Activated CD8-positive, alpha-beta T cell treated with anti-CD3 and anti-CD28 coated beads for 36 hours (primary cell): ENCODE measurements around the gene NEUROD2. TPM values are rescaled to one million over a fixed set of nuclear protein-coding genes. Genes with fewer than 3 reads are reported as not detected.

Experiments used
- ATAC-seq: fragments of 200-7000 bp; cut with Tn5 transposase; one replicate; pipeline ENCODE4 v1.10.0; 2021; ENCODE audit warnings: mild to moderate bottlenecking, moderate library complexity
- CTCF ChIA-PET: fragments of 350-600 bp; sonication (Branson Sonifier 250); formaldehyde crosslinking; loops from one replicate; lab custom pipeline; 2021; ENCODE audit warnings: antibody characterized with exemption; lab: Charles Lee
- POLR2A ChIA-PET: fragments of 350-600 bp; sonication (Branson Sonifier 250); formaldehyde crosslinking; loops from one replicate; lab custom pipeline; 2021; ENCODE audit warnings: antibody characterized with exemption; lab: Charles Lee
- DNase-seq: peaks from one replicate; pipeline ENCODE4 v3.0.0-alpha.2; 2020
- H3K27ac Mint-ChIP-seq: one replicate; pipeline ENCODE4 v1.8.0; 2021; ENCODE audit warnings: mild to moderate bottlenecking, mixed read lengths
- H3K27me3 Mint-ChIP-seq: one replicate; pipeline ENCODE4 v1.8.0; 2021; ENCODE audit warnings: mixed read lengths
- H3K36me3 Mint-ChIP-seq: one replicate; pipeline ENCODE4 v1.8.0; 2021; ENCODE audit warnings: low read depth, mixed read lengths
- H3K4me1 Mint-ChIP-seq: one replicate; pipeline ENCODE4 v1.8.0; 2021; ENCODE audit warnings: low read depth, mixed read lengths
- H3K4me3 Mint-ChIP-seq: one replicate; pipeline ENCODE4 v1.8.0; 2021; ENCODE audit warnings: mild to moderate bottlenecking, moderate library complexity, mixed read lengths
- H3K9me3 Mint-ChIP-seq: one replicate; pipeline ENCODE4 v1.8.0; 2021; ENCODE audit warnings: mixed read lengths
- intact Hi-C: fragments of 100-400 bp; cut with micrococcal nuclease; formaldehyde crosslinking; loops from one replicate; pipeline ENCODE4 v1.10.0; 2022
- total RNA-seq, 2 experiments: library from RNA; stranded (reverse); gene quantifications; one replicate each; pipeline ENCODE4 v1.2.3, GENCODE V29; 2021
- TF ChIP-seq, protein P1 (sequence below): fragments of 200-600 bp; IDR thresholded peaks from one replicate; pipeline ENCODE4 v1.8.0; 2022; ENCODE audit warnings: antibody characterized with exemption, mild to moderate bottlenecking

The NEUROD2 gene
- total RNA-seq, 2 experiments from 2014 or later: not detected

DNA sequence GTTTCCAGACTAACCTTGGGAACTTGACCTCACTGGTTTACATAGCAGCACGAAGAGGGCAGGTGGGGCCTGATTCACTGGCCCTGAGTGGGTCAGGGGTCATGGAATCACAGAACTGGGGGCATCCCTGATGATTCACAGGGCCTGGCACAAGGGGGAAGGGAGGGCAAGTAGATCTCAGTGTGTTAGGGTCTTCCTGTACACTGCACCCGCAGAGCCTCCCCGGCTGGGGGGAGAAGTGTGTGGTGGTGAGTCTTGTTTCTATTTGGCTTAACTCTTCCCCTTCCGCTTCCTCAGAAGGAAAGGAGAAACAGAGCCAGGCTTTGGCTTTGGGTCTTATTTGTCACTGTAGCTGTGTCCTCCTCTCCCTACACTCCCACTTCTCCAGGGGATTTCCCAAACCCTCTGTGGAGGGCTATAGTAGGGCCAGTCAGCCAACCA is 32.9 kb upstream of the NEUROD2 start:
- ATAC-seq (no peak), DNase-seq (peak; percentile 30)
- intact Hi-C loops: no loop called here
- Mint-ChIP-seq H3K36me3 (peaks cover 5% of the 10 kb centered on the region), H3K27me3 (no peaks in the 10 kb centered on the region), H3K9me3 (no peaks in the 10 kb centered on the region), H3K4me1 (peaks cover 64% of the 10 kb centered on the region), H3K27ac (peak overlapping the region; percentile 73), H3K4me3 (no peak overlapping the region)
- TF ChIP-seq, protein P1, sequence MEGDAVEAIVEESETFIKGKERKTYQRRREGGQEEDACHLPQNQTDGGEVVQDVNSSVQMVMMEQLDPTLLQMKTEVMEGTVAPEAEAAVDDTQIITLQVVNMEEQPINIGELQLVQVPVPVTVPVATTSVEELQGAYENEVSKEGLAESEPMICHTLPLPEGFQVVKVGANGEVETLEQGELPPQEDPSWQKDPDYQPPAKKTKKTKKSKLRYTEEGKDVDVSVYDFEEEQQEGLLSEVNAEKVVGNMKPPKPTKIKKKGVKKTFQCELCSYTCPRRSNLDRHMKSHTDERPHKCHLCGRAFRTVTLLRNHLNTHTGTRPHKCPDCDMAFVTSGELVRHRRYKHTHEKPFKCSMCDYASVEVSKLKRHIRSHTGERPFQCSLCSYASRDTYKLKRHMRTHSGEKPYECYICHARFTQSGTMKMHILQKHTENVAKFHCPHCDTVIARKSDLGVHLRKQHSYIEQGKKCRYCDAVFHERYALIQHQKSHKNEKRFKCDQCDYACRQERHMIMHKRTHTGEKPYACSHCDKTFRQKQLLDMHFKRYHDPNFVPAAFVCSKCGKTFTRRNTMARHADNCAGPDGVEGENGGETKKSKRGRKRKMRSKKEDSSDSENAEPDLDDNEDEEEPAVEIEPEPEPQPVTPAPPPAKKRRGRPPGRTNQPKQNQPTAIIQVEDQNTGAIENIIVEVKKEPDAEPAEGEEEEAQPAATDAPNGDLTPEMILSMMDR: no peak
- POLR2A ChIA-PET: no interaction called here
- CTCF ChIA-PET: interaction anchor here (1.3 to 11.1 kb wide), 3 partner anchors 12 to 113 kb away, joined by 3 to 111 read pairs (median 58); partner anchors contain the start of gene PPP1R1B

GRCh38 chr17:39639566-39640458 is 32.1 kb upstream of the NEUROD2 start:
- Mint-ChIP-seq H3K27me3 (no peaks in the 10 kb centered on the region), H3K4me1 (peaks cover 63% of the 10 kb centered on the region), H3K9me3 (no peaks in the 10 kb centered on the region), H3K4me3 (no peak overlapping the region), H3K27ac (peak overlapping the region; percentile 13), H3K36me3 (peaks cover 5% of the 10 kb centered on the region)
- ATAC-seq (no peak), DNase-seq (no peak)
- TF ChIP-seq, protein P1: no peak
- ChIA-PET CTCF (interaction anchor here (1.3 to 11.1 kb wide), 5 partner anchors 13 to 114 kb away, joined by 3 to 111 read pairs (median 11); partner anchors contain the start of genes MIEN1, PNMT and PPP1R1B), POLR2A (interaction anchor here (0.7 to 1.2 kb wide), 2 partner anchors 40 to 286 kb away, joined by 3 read pairs; no protein-coding TSS in a partner anchor)
- intact Hi-C loops: loop anchor here (10.0 kb wide), 1 partner anchor 225 kb away; the partner anchor contains the start of genes IKZF3 and ZPBP2

DNA sequence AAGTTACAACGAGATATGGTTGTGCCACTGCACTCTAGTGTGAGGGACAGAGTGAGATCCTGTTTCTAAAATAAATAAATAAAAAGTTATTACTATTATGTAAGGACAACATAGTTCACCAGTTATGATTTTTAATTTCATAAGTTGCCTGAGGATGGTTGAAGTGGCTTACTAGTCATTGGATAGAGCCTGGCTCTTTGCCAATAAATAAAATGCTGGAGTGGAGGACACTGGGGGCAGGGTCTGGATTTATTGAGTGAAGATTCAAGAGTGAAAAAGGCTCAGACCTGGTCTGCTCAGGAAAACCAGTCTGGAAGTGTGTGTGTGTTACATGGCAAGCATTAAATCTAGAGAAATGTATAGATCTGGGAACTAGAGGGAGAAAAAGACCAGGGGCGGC is 31.3 kb upstream of the NEUROD2 start:
- ATAC-seq (no peak), DNase-seq (no peak)
- TF ChIP-seq, protein P1: no peak
- H3K27me3 Mint-ChIP-seq: no peaks in the 10 kb centered on the region
- ChIA-PET POLR2A (interaction anchor here (0.7 to 1.6 kb wide), 3 partner anchors 17 to 287 kb away, joined by 3 to 5 read pairs (median 3); no protein-coding TSS in a partner anchor), CTCF (interaction anchor here (1.3 to 11.1 kb wide), 5 partner anchors 14 to 115 kb away, joined by 3 to 111 read pairs (median 11); partner anchors contain the start of genes MIEN1, PNMT and PPP1R1B)
- H3K4me1 Mint-ChIP-seq: peaks cover 62% of the 10 kb centered on the region
- H3K27ac Mint-ChIP-seq: no peak overlapping the region
- intact Hi-C loops: loop anchor here (10.0 kb wide), 1 partner anchor 226 kb away; the partner anchor contains the start of genes IKZF3 and ZPBP2
- no peak overlapping the region for H3K4me3 Mint-ChIP-seq
- H3K36me3 Mint-ChIP-seq: peaks cover 5% of the 10 kb centered on the region
- no peaks in the 10 kb centered on the region for H3K9me3 Mint-ChIP-seq

DNA sequence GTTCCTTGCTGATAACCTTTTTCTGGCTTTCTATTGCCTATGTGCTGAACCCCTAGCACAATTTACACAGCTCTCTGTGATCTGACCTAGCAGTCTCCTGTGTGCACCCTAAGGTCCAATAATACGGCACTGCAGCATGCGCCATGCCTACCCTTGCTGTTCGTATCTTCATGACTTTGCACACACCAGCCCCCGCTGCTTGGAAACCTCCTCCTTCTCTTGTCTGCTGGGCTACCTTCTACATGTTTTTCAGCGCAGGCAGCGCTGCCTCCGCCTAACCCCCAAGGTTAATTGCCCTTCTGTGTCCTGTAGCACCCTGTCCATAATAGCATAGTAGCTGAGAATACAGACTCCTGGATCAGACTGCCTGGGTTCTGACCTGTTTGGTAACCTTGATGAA is 30.6 kb upstream of the NEUROD2 start:
- CTCF ChIA-PET: interaction anchor here (0.7 to 9.3 kb wide), 7 partner anchors 10 to 92 kb away, joined by 3 to 224 read pairs (median 7); partner anchors contain the start of genes MIEN1 and PNMT
- Mint-ChIP-seq H3K4me1 (peaks cover 56% of the 10 kb centered on the region), H3K36me3 (peaks cover 5% of the 10 kb centered on the region), H3K9me3 (no peaks in the 10 kb centered on the region), H3K27ac (peak overlapping the region; percentile 87), H3K27me3 (no peaks in the 10 kb centered on the region), H3K4me3 (peak overlapping the region; percentile 90)
- TF ChIP-seq, protein P1: no peak
- ATAC-seq (no peak), DNase-seq (no peak)
- intact Hi-C loops: loop anchor here (10.0 kb wide), 1 partner anchor 226 kb away; the partner anchor contains the start of genes IKZF3 and ZPBP2
- POLR2A ChIA-PET: interaction anchor here (1.0 to 1.6 kb wide), 8 partner anchors 13 to 288 kb away, joined by 3 to 5 read pairs (median 4); no protein-coding TSS in a partner anchor
